A549 (cell line): Measurements from ENCODE around the gene WNT16.

Experiments
- CBX8 ChIP-seq: fragments of 200-600 bp; sonication (generic); IDR thresholded peaks from 2 replicates; pipeline ENCODE4 v1.6.1; 2016
- HOXB5 ChIP-seq: fragments of 250-450 bp; sonication (Bioruptor Pico); IDR thresholded peaks from 2 replicates; pipeline ENCODE4 v1.5.0; 2020; ENCODE audit warnings: mild to moderate bottlenecking, moderate library complexity
- KDM1A ChIP-seq: fragments of 200-600 bp; sonication (generic); IDR thresholded peaks from 2 replicates; pipeline ENCODE4 v1.6.1; 2016; ENCODE audit warnings: low read depth, mild to moderate bottlenecking
- POLR2A ChIP-seq: IDR thresholded peaks from 2 replicates; pipeline ENCODE4 v1.6.1; 2012; ENCODE audit warnings: mild to moderate bottlenecking, low read length
- RFX5 ChIP-seq: fragments of 450-650 bp; IDR thresholded peaks from 2 replicates; pipeline ENCODE4 v1.7.1; 2014; ENCODE audit warnings: antibody characterized with exemption, mild to moderate bottlenecking, moderate library complexity
- SMC3 ChIP-seq: fragments of >200 bp; sonication (Bioruptor Twin); formaldehyde crosslinking; IDR thresholded peaks from 3 replicates; pipeline ENCODE4 v1.6.1; 2018; ENCODE audit warnings: inconsistent platforms
- TF ChIP-seq, protein P1 (sequence below): fragments of >200 bp; sonication (Bioruptor Twin); formaldehyde crosslinking; IDR thresholded peaks from 3 replicates; pipeline ENCODE4 v1.5.1; 2016
- TF ChIP-seq, protein P2 (sequence below): fragments of 200-600 bp; sonication (generic); IDR thresholded peaks from 2 replicates; pipeline ENCODE4 v1.6.1; 2016; ENCODE audit warnings: antibody characterized with exemption, mild to moderate bottlenecking, moderate library complexity

DNA sequence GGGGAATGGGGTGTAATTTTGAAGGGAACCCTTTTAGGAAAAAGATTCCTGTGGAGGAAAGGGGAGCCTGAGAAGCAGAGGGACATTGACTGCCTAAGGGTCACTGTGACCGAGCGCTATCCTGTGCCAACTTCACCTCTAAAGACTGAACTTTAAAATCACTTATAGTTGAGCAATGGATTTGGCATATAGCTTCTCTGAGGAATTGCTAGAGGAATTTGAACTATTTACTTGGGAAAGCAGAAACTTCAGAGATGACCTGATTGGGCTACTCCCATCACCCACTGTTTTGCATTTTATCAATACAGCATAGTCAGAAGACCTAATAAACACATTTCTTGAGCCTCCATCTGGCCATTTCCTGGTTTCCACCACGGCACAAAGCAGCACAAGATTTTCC, 23.7 kb upstream of the WNT16 start:
- TF ChIP-seq, protein P1, sequence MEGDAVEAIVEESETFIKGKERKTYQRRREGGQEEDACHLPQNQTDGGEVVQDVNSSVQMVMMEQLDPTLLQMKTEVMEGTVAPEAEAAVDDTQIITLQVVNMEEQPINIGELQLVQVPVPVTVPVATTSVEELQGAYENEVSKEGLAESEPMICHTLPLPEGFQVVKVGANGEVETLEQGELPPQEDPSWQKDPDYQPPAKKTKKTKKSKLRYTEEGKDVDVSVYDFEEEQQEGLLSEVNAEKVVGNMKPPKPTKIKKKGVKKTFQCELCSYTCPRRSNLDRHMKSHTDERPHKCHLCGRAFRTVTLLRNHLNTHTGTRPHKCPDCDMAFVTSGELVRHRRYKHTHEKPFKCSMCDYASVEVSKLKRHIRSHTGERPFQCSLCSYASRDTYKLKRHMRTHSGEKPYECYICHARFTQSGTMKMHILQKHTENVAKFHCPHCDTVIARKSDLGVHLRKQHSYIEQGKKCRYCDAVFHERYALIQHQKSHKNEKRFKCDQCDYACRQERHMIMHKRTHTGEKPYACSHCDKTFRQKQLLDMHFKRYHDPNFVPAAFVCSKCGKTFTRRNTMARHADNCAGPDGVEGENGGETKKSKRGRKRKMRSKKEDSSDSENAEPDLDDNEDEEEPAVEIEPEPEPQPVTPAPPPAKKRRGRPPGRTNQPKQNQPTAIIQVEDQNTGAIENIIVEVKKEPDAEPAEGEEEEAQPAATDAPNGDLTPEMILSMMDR = no peak
- TF ChIP-seq HOXB5 (CRISPR knock-in tag) (no peak), CBX8 (no peak), SMC3 (no peak), POLR2A (no peak), KDM1A (no peak), RFX5 (no peak)
- TF ChIP-seq, protein P2, sequence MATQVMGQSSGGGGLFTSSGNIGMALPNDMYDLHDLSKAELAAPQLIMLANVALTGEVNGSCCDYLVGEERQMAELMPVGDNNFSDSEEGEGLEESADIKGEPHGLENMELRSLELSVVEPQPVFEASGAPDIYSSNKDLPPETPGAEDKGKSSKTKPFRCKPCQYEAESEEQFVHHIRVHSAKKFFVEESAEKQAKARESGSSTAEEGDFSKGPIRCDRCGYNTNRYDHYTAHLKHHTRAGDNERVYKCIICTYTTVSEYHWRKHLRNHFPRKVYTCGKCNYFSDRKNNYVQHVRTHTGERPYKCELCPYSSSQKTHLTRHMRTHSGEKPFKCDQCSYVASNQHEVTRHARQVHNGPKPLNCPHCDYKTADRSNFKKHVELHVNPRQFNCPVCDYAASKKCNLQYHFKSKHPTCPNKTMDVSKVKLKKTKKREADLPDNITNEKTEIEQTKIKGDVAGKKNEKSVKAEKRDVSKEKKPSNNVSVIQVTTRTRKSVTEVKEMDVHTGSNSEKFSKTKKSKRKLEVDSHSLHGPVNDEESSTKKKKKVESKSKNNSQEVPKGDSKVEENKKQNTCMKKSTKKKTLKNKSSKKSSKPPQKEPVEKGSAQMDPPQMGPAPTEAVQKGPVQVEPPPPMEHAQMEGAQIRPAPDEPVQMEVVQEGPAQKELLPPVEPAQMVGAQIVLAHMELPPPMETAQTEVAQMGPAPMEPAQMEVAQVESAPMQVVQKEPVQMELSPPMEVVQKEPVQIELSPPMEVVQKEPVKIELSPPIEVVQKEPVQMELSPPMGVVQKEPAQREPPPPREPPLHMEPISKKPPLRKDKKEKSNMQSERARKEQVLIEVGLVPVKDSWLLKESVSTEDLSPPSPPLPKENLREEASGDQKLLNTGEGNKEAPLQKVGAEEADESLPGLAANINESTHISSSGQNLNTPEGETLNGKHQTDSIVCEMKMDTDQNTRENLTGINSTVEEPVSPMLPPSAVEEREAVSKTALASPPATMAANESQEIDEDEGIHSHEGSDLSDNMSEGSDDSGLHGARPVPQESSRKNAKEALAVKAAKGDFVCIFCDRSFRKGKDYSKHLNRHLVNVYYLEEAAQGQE = no peak
